Activated CD4-positive, CD25-positive, alpha-beta regulatory T cell treated with anti-CD3 and anti-CD28 coated beads, Interleukin-2, amount 50 U/mL, for 72 hours (primary cell): ENCODE data around the gene MGAT4B.

Experiments
- DNase-seq: peaks from one replicate; pipeline ENCODE4 v3.0.0; 2021

MGAT4B gene

GRCh38 chr5:179805529-179806249, 977 bp downstream of the MGAT4B start:
- peak; percentile 49 for DNase-seq

GRCh38 chr5:179805070-179805528, 1.6 kb downstream of the MGAT4B start:
- DNase-seq: no peak

GRCh38 chr5:179804555-179804947, 2.1 kb downstream of the MGAT4B start:
- DNase-seq: no peak

- DNase-seq: peak; percentile 64
Observed at GRCh38 chr5:179803651-179804554, 2.8 kb downstream of the MGAT4B start.

GRCh38 chr5:179802950-179803562, 3.6 kb downstream of the MGAT4B start:
- no peak for DNase-seq

- DNase-seq: no peak
Observed at GRCh38 chr5:179802207-179802883, 4.3 kb downstream of the MGAT4B start.

GRCh38 chr5:179801304-179802206, 5.1 kb downstream of the MGAT4B start:
- DNase-seq: peak; percentile 80

GRCh38 chr5:179800696-179801201, 5.9 kb downstream of the MGAT4B start:
- DNase-seq: no peak

- no peak for DNase-seq
Observed at GRCh38 chr5:179800071-179800695, 6.5 kb downstream of the MGAT4B start.

- DNase-seq: no peak
Observed at GRCh38 chr5:179799644-179799973, 7.1 kb downstream of the MGAT4B start.

GRCh38 chr5:179798771-179799643, 7.7 kb downstream of the MGAT4B start:
- no peak for DNase-seq

- DNase-seq: no peak
Observed at GRCh38 chr5:179798144-179798770, 8.4 kb downstream of the MGAT4B start.

GRCh38 chr5:179797741-179798140, 8.9 kb downstream of the MGAT4B start:
- DNase-seq: no peak

- DNase-seq: no peak
Observed at GRCh38 chr5:179796877-179797608, 9.6 kb downstream of the MGAT4B start.

GRCh38 chr5:179795863-179796833, 10.5 kb downstream of the MGAT4B start:
- peak; percentile 81 for DNase-seq

GRCh38 chr5:179795049-179795862, 11.4 kb downstream of the MGAT4B start:
- no peak for DNase-seq

- no peak for DNase-seq
Observed at GRCh38 chr5:179794575-179794974, 12.1 kb downstream of the MGAT4B start.
